Peyer's patch (tissue), 4 donors: ENCODE results near the gene ZFP36L2.

Experiments used
- CTCF ChIP-seq, 6 experiments: fragments of 450-650 bp in 4 of 6; fragments of 200-600 bp in 2 of 6; sonication (generic) in 1 of 6; IDR thresholded peaks; one replicate each; pipeline ENCODE4 v1.5.1; 2017 to 2019; ENCODE audit warnings: antibody characterized with exemption in 6 of 6, mild to moderate bottlenecking in 3 of 6, moderate library complexity in 1 of 6
- POLR2A ChIP-seq, 2 donors: fragments of 450-650 bp; IDR thresholded peaks; one replicate each; pipeline ENCODE4 v1.5.1; 2017; ENCODE audit warnings: antibody characterized with exemption in 2 of 2, mild to moderate bottlenecking in 2 of 2, moderate library complexity in 2 of 2

- TF ChIP-seq CTCF (IDR thresholded peaks at IDR 0.05) (no peak), POLR2A (IDR thresholded peaks at IDR 0.05) (no peak)
These were observed 35.9 kb downstream of the ZFP36L2 start for GRCh38 chr2:43190311-43191052.
